Caco-2 (cell line): ENCODE data around the gene ACSL5. TPM values are rescaled to one million over a fixed set of nuclear protein-coding genes. Genes with fewer than 3 reads are reported as not detected.

ENCODE experiments used
- BruUV-seq: library from RNA; stranded (reverse); fragments of 400-500 nt; replicated peaks from 2 replicates; lab custom pipeline; 2021; lab: Mats Ljungman, UMichigan
- CTCF ChIA-PET: fragments of 300-600 bp; sonication (Branson Sonifier 250); formaldehyde crosslinking; loops from one replicate; lab custom pipeline; 2022; ENCODE audit warnings: antibody characterized with exemption; lab: Charles Lee
- POLR2A ChIA-PET: fragments of 300-600 bp; sonication (Branson Sonifier 250); formaldehyde crosslinking; loops from one replicate; lab custom pipeline; 2022; ENCODE audit warnings: antibody characterized with exemption; lab: Charles Lee
- DNase-seq, 2 experiments: peaks; one replicate each; pipeline versions ENCODE4 v3.0.0 to v3.0.0-alpha.2; 2020 to 2022
- H3K27me3 ChIP-seq: replicated peaks from 2 replicates; pipeline ENCODE4 v1.6.0; 2011; ENCODE audit warnings: low read length; ENCODE audit not compliant: control insufficient read depth, insufficient read depth
- H3K36me3 ChIP-seq: 2 replicates; pipeline ENCODE4 v1.5.1; 2011; ENCODE audit warnings: low read length; ENCODE audit not compliant: control insufficient read depth, insufficient read depth
- H3K4me1 ChIP-seq: fragments of 250-450 bp; sonication (Bioruptor Pico); 2 replicates; pipeline ENCODE4 v1.5.1; 2020; ENCODE audit warnings: mild to moderate bottlenecking
- H3K4me3 ChIP-seq: 2 replicates; pipeline ENCODE4 v1.5.1; 2011; ENCODE audit warnings: low read depth, mild to moderate bottlenecking, control low read depth, low read length
- H3K9me3 ChIP-seq: fragments of 250-450 bp; sonication (Bioruptor Pico); 2 replicates; pipeline ENCODE4 v1.5.1; 2020; ENCODE audit warnings: mild to moderate bottlenecking, moderate library complexity
- H3K27ac Mint-ChIP-seq: one replicate; pipeline ENCODE4 v1.8.0; 2022; ENCODE audit warnings: mixed read lengths; ENCODE audit not compliant: unreplicated experiment
- H3K27me3 Mint-ChIP-seq: one replicate; pipeline ENCODE4 v1.8.0; 2022; ENCODE audit warnings: mixed read lengths; ENCODE audit not compliant: insufficient read depth, unreplicated experiment
- H3K36me3 Mint-ChIP-seq: one replicate; pipeline ENCODE4 v1.8.0; 2022; ENCODE audit warnings: mild to moderate bottlenecking, mixed read lengths; ENCODE audit not compliant: insufficient read depth, unreplicated experiment
- H3K4me1 Mint-ChIP-seq: one replicate; pipeline ENCODE4 v1.8.0; 2022; ENCODE audit warnings: low read depth, mixed read lengths; ENCODE audit not compliant: unreplicated experiment
- H3K4me3 Mint-ChIP-seq: one replicate; pipeline ENCODE4 v1.8.0; 2022; ENCODE audit warnings: mild to moderate bottlenecking, moderate library complexity, mixed read lengths; ENCODE audit not compliant: unreplicated experiment
- H3K9me3 Mint-ChIP-seq: one replicate; pipeline ENCODE4 v1.8.0; 2022; ENCODE audit warnings: mixed read lengths; ENCODE audit not compliant: unreplicated experiment
- intact Hi-C: fragments of 100-400 bp; cut with micrococcal nuclease; formaldehyde crosslinking; loops from one replicate; pipeline ENCODE4 v1.10.0; 2022; ENCODE audit not compliant: unreplicated experiment
- total RNA-seq: library from RNA; stranded (reverse); gene quantifications from 2 replicates; pipeline ENCODE4 v1.2.3, GENCODE V29; 2022
- TF ChIP-seq, protein P1 (sequence below), 2 experiments: fragments of 200-600 bp in 1 of 2; IDR thresholded peaks; 1 replicate in 1 of 2; 2 replicates in 1 of 2; pipeline versions ENCODE4 v1.5.1 to v1.8.0; 2011 to 2022; ENCODE audit warnings: antibody characterized with exemption in 1 of 2, control low read depth in 1 of 2, inconsistent platforms in 1 of 2, low read depth in 1 of 2, low read length in 1 of 2, mild to moderate bottlenecking in 1 of 2, moderate library complexity in 1 of 2; ENCODE audit not compliant: insufficient read depth in 1 of 2, severe bottlenecking in 1 of 2, unreplicated experiment in 1 of 2

The ACSL5 gene
- total RNA-seq, 1 experiment from 2014 or later: 46.6 TPM

- intact Hi-C loops: no loop called here
- POLR2A ChIA-PET: no interaction called here
Observed at GRCh38 chr10:112409755-112410154, 35.8 kb downstream of the ACSL5 start.

GRCh38 chr10:112412696-112413095, 38.8 kb downstream of the ACSL5 start:
- peaks cover 30% of the 10 kb centered on the region for H3K36me3 Mint-ChIP-seq
- H3K27ac Mint-ChIP-seq: no peak overlapping the region
- H3K4me1 ChIP-seq: no peaks in the 10 kb centered on the region
- H3K4me1 Mint-ChIP-seq: peaks cover 9% of the 10 kb centered on the region
- H3K27me3 ChIP-seq: no peaks in the 10 kb centered on the region
- TF ChIP-seq, protein P1, sequence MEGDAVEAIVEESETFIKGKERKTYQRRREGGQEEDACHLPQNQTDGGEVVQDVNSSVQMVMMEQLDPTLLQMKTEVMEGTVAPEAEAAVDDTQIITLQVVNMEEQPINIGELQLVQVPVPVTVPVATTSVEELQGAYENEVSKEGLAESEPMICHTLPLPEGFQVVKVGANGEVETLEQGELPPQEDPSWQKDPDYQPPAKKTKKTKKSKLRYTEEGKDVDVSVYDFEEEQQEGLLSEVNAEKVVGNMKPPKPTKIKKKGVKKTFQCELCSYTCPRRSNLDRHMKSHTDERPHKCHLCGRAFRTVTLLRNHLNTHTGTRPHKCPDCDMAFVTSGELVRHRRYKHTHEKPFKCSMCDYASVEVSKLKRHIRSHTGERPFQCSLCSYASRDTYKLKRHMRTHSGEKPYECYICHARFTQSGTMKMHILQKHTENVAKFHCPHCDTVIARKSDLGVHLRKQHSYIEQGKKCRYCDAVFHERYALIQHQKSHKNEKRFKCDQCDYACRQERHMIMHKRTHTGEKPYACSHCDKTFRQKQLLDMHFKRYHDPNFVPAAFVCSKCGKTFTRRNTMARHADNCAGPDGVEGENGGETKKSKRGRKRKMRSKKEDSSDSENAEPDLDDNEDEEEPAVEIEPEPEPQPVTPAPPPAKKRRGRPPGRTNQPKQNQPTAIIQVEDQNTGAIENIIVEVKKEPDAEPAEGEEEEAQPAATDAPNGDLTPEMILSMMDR (IDR thresholded peaks at IDR 0.05; ENCODE audit: insufficient read depth in 1 of 2, low read depth in 1 of 2, low read length in 1 of 2, severe bottlenecking in 1 of 2, unreplicated experiment in 1 of 2): no peak
- no peak overlapping the region for H3K4me3 Mint-ChIP-seq
- no TSS peak for BruUV-seq
- DNase-seq: no peak
- intact Hi-C loops: no loop called here
- H3K27me3 Mint-ChIP-seq: no peaks in the 10 kb centered on the region
- H3K36me3 ChIP-seq: peaks cover 3% of the 10 kb centered on the region; the same call in 1 of the 2 replicates
- ChIA-PET CTCF (no interaction called here), POLR2A (no interaction called here)
- no peaks in the 10 kb centered on the region for H3K9me3 ChIP-seq
- H3K9me3 Mint-ChIP-seq: peaks cover 9% of the 10 kb centered on the region
- H3K4me3 ChIP-seq: no peak overlapping the region

More at GRCh38 chr10:112409755-112410154, 35.8 kb downstream of the ACSL5 start:
- H3K27ac Mint-ChIP-seq: no peak overlapping the region
- CTCF ChIA-PET: no interaction called here
- BruUV-seq: no TSS peak
- Histone ChIP-seq H3K36me3 (peaks cover 1% of the 10 kb centered on the region), H3K9me3 (no peaks in the 10 kb centered on the region), H3K27me3 (no peaks in the 10 kb centered on the region), H3K4me1 (peaks cover 4% of the 10 kb centered on the region), H3K4me3 (no peak overlapping the region)
- no peak overlapping the region for H3K4me3 Mint-ChIP-seq
- TF ChIP-seq, protein P1 (IDR thresholded peaks at IDR 0.05; ENCODE audit: insufficient read depth in 1 of 2, low read depth in 1 of 2, low read length in 1 of 2, severe bottlenecking in 1 of 2, unreplicated experiment in 1 of 2): no peak
- H3K27me3 Mint-ChIP-seq: no peaks in the 10 kb centered on the region
- H3K36me3 Mint-ChIP-seq: peaks cover 24% of the 10 kb centered on the region
- peaks cover 10% of the 10 kb centered on the region for H3K9me3 Mint-ChIP-seq
- peaks cover 11% of the 10 kb centered on the region for H3K4me1 Mint-ChIP-seq
- no peak for DNase-seq

GRCh38 chr10:112421731-112422130, 47.8 kb downstream of the ACSL5 start:
- TF ChIP-seq, protein P1 (IDR thresholded peaks at IDR 0.05; ENCODE audit: insufficient read depth in 1 of 2, low read depth in 1 of 2, low read length in 1 of 2, severe bottlenecking in 1 of 2, unreplicated experiment in 1 of 2): no peak
- Mint-ChIP-seq H3K27me3 (no peaks in the 10 kb centered on the region), H3K36me3 (peaks cover 20% of the 10 kb centered on the region), H3K9me3 (no peaks in the 10 kb centered on the region), H3K4me1 (no peaks in the 10 kb centered on the region), H3K4me3 (no peak overlapping the region), H3K27ac (no peak overlapping the region)
- no peaks in the 10 kb centered on the region for H3K27me3 ChIP-seq
- no peak overlapping the region for H3K4me3 ChIP-seq
- no peaks in the 10 kb centered on the region for H3K9me3 ChIP-seq
- no peaks in the 10 kb centered on the region for H3K4me1 ChIP-seq
- ChIA-PET POLR2A (no interaction called here), CTCF (interaction anchor here (0.7 to 1.3 kb wide), 3 partner anchors 13 to 48 kb away, joined by 3 to 8 read pairs (median 4); partner anchors contain the start of gene ACSL5)
- peaks cover 2% of the 10 kb centered on the region; the same call in 1 of the 2 replicates for H3K36me3 ChIP-seq
- DNase-seq: no peak
- BruUV-seq: no TSS peak
- intact Hi-C loops: loop anchor here (5.0 kb wide), 1 partner anchor 49 kb away; the partner anchor contains the start of gene ACSL5
